Suprapubic skin (tissue), 4 donors: ENCODE measurements around the gene EP300. TPM values are rescaled to one million over a fixed set of nuclear protein-coding genes. Genes with fewer than 3 reads are reported as not detected.

ENCODE experiments used
- DNase-seq, 2 donors: peaks; one replicate each; pipeline ENCODE4 v3.0.0-alpha.2; 2019; ENCODE audit warnings: low spot score in 2 of 2
- H3K27ac ChIP-seq: fragments of 200-600 bp; sonication (generic); one replicate; pipeline ENCODE4 v1.5.1; 2019
- H3K27me3 ChIP-seq: fragments of 200-600 bp; sonication (generic); one replicate; pipeline ENCODE4 v1.5.1; 2019
- H3K36me3 ChIP-seq: fragments of 200-600 bp; sonication (generic); one replicate; pipeline ENCODE4 v1.5.1; 2019
- H3K4me1 ChIP-seq: fragments of 200-600 bp; sonication (generic); one replicate; pipeline ENCODE4 v1.5.1; 2019
- H3K4me3 ChIP-seq: fragments of 200-600 bp; sonication (generic); one replicate; pipeline ENCODE4 v1.5.1; 2019; ENCODE audit warnings: mild to moderate bottlenecking
- H3K9me3 ChIP-seq: fragments of 200-600 bp; sonication (generic); one replicate; pipeline ENCODE4 v1.5.1; 2019
- CTCF ChIP-seq, 2 donors: fragments of 200-600 bp in 1 of 2; fragments of 450-650 bp in 1 of 2; sonication (generic) in 1 of 2; IDR thresholded peaks; one replicate each; pipeline ENCODE4 v1.5.1; 2016 to 2019; ENCODE audit warnings: antibody characterized with exemption in 2 of 2, mild to moderate bottlenecking in 1 of 2, moderate library complexity in 1 of 2
- EP300 ChIP-seq: sonication (generic); formaldehyde crosslinking; IDR thresholded peaks from one replicate; pipeline ENCODE4 v1.6.1; 2017; ENCODE audit warnings: antibody characterized with exemption
- POLR2A ChIP-seq, 2 donors: fragments of 450-650 bp; IDR thresholded peaks; one replicate each; pipeline ENCODE4 v1.6.1; 2017; ENCODE audit warnings: antibody characterized with exemption in 2 of 2, mild to moderate bottlenecking in 2 of 2, moderate library complexity in 2 of 2
- POLR2AphosphoS5 ChIP-seq, 3 donors: sonication (generic); formaldehyde crosslinking; IDR thresholded peaks; one replicate each; pipeline ENCODE4 v1.6.1; 2017; ENCODE audit warnings: antibody characterized with exemption in 3 of 3
- WGBS: methylation state at CpG from one replicate; pipeline ENCODE4 v1.1.5; 2018; 5-methylcytosine and 5-hydroxymethylcytosine counted together
- total RNA-seq, 4 donors: library from RNA; depleted of rRNA; stranded (reverse); fragments of >200 nt; gene quantifications; one replicate each; pipeline ENCODE4 v1.1.0, GENCODE V29; 2016

The EP300 gene
- total RNA-seq, 4 donors from 2014 or later, result 103 to 172 (median 126) TPM

DNA sequence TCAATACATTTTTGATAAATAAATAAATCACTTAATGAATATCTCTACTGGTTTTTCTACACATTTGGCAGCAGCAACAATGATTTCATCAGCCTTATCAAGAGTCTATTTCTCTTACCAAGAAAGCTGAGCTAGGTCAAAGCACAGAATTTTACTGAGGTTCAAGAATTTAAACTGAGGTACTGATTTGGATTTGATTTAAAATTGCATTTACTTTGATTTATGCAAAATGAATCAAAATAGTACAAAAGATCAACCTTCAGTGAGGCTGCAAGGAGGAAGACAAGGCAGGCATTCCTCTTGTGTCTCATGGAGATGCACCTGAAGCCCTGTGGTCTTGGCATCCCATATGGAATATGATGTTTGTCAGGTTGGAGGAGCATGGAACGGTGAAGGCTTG, 15.5 kb upstream of the EP300 start:
- 90% methylated on average over 1 of the region's 1 CpG for WGBS
- H3K27me3 ChIP-seq, result no peaks in the 10 kb centered on the region
- H3K4me3 ChIP-seq, result no peak overlapping the region
- no peaks in the 10 kb centered on the region for H3K9me3 ChIP-seq
- TF ChIP-seq CTCF (IDR thresholded peaks at IDR 0.05), result no peak
- no peaks in the 10 kb centered on the region for H3K36me3 ChIP-seq
- no peak overlapping the region for H3K27ac ChIP-seq
- no peaks in the 10 kb centered on the region for H3K4me1 ChIP-seq
- DNase-seq, result no peak

DNA sequence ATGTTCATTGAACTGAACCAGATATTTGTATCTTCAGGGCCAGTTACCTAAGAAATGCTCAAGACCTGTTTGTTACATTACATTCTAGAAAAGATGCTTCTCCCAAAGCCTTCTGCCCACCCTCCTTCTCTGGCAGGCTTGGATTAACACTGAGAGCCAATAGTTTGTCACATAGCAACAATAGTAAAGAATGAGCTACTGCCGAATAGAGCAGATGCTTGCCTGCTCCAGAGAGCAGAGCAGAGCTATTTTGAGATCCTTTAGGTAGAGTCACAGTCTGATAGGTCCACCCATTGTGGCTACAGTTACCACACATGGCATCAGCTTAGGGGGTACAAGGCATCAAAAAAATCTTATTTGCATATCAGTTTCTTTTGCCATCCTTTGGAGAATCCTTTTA, 13.5 kb upstream of the EP300 start:
- H3K4me1 ChIP-seq, result no peaks in the 10 kb centered on the region
- no peak overlapping the region for H3K4me3 ChIP-seq
- WGBS, result 40% methylated on average over 1 of the region's 1 CpG
- TF ChIP-seq POLR2A (IDR thresholded peaks at IDR 0.05), result no peak
- no peak for TF ChIP-seq CTCF (IDR thresholded peaks at IDR 0.05)
- no peak for TF ChIP-seq EP300
- TF ChIP-seq POLR2AphosphoS5 (IDR thresholded peaks at IDR 0.05), result no peak
- no peaks in the 10 kb centered on the region for H3K9me3 ChIP-seq
- no peak for DNase-seq
- H3K27ac ChIP-seq, result no peak overlapping the region
- no peaks in the 10 kb centered on the region for H3K27me3 ChIP-seq
- H3K36me3 ChIP-seq, result no peaks in the 10 kb centered on the region

DNA sequence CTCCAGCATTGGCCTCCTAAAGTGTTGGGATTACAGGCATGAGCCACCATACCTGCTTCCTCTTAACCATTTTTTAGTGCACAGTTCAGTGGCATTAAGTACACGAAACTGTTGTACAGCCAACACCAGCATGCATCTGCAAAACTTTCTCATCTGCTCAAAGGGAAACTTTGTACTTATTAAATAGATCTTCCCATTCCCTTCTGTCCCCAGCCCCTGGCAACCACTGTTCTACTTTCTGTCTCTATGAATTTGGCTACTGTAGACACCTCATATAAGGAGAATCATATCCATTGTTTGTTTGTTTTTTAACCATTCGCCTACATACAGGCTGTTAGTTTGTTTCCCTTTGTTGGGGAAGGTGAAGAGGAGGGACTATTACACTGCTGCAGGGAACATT, 6.5 kb upstream of the EP300 start:
- TF ChIP-seq CTCF (IDR thresholded peaks at IDR 0.05) (no peak), POLR2A (IDR thresholded peaks at IDR 0.05) (no peak), POLR2AphosphoS5 (IDR thresholded peaks at IDR 0.05) (no peak), EP300 (no peak)
- DNase-seq, result peak in 1 of 2 donors; percentile 3
- Histone ChIP-seq H3K9me3 (no peaks in the 10 kb centered on the region), H3K36me3 (no peaks in the 10 kb centered on the region), H3K4me1 (peaks cover 5% of the 10 kb centered on the region), H3K27me3 (no peaks in the 10 kb centered on the region), H3K27ac (no peak overlapping the region), H3K4me3 (no peak overlapping the region)
- 80% methylated on average over 2 of the region's 2 CpGs for WGBS

DNA sequence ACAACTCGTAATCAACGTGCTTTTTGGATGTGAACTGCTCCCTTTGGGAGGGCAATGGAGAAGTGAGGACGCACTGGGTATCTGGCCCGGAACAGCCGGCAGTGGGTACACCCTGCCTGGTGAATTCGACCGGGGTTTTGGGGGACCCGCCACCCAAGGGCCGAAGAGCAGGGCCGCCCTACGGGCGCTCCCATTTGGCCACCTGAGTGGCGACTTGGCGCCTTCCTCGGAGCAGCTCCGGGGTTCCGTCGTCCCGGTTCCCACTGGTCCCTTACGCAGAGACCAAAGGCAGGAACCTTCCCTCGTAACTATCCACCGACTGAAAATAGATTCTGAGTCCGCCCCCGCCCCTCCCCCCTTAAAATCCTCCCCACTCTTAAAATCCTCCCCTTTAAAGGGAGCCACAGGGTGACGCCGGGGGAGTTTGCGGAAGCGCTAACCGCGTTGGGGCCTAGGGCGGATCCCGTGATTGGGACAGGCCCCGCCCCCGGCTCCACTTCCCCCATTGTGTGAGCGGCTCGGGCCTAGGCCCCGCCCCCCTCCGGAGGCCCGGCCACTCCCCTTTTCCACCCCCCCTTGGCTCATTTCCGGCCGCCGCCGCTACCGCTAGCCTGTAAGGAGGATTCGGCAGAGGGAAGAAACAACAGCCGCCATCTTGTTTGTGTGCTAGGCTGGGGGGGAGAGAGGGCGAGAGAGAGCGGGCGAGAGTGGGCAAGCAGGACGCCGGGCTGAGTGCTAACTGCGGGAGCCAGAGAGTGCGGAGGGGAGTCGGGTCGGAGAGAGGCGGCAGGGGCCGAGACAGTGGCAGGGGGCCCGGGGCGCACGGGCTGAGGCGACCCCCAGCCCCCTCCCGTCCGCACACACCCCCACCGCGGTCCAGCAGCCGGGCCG, 1.0 kb upstream of the EP300 start:
- no peaks in the 10 kb centered on the region for H3K9me3 ChIP-seq
- TF ChIP-seq EP300 (no peak), CTCF (IDR thresholded peaks at IDR 0.05) (no peak), POLR2AphosphoS5 (IDR thresholded peaks at IDR 0.05) (peak; percentile 64 to 81 (median 76)), POLR2A (IDR thresholded peaks at IDR 0.05) (peak; percentile 55 to 83)
- DNase-seq, result peak; percentile 99 to 100
- WGBS, result under 1% methylated on average over 56 of the region's 67 CpGs
- H3K27me3 ChIP-seq, result no peaks in the 10 kb centered on the region
- H3K4me1 ChIP-seq, result peaks cover 38% of the 10 kb centered on the region
- no peaks in the 10 kb centered on the region for H3K36me3 ChIP-seq
- H3K4me3 ChIP-seq, result peak overlapping the region; percentile 99
- H3K27ac ChIP-seq, result peak overlapping the region; percentile 100

- Histone ChIP-seq H3K36me3 (no peaks in the 10 kb centered on the region), H3K4me3 (peak overlapping the region; percentile 99), H3K4me1 (peaks cover 54% of the 10 kb centered on the region), H3K27me3 (no peaks in the 10 kb centered on the region), H3K9me3 (no peaks in the 10 kb centered on the region), H3K27ac (peak overlapping the region; percentile 100)
- DNase-seq, result peak in 1 of 2 donors; percentile 68
- under 1% methylated on average over 29 of the region's 31 CpGs for WGBS
- TF ChIP-seq POLR2A (IDR thresholded peaks at IDR 0.05) (no peak), EP300 (no peak), CTCF (IDR thresholded peaks at IDR 0.05) (no peak), POLR2AphosphoS5 (IDR thresholded peaks at IDR 0.05) (no peak)
These were observed 537 bp downstream of the EP300 start for GRCh38 chr22:41092847-41093411.
